OCI-LY3 (cell line): ENCODE data around the gene CFAP44.

Source experiments
- H2AFZ ChIP-seq: fragments of 200-600, 300-600 bp; shearing (Covaris generic); 2 replicates; pipeline ENCODE4 v1.6.0; 2014; ENCODE audit warnings: antibody characterized with exemption, low read depth, low read length
- H3K27ac ChIP-seq: fragments of 200-600, 300-600 bp; sonication (generic); 2 replicates; pipeline ENCODE4 v1.5.1; 2014; ENCODE audit warnings: mild to moderate bottlenecking, low read length, moderate library complexity, mixed read lengths
- H3K27me3 ChIP-seq: fragments of 200-600, 300-600 bp; sonication (generic); 2 replicates; pipeline ENCODE4 v1.6.1; 2014; ENCODE audit warnings: low read depth, low read length, mixed read lengths
- H3K36me3 ChIP-seq: fragments of 200-600, 300-600 bp; sonication (generic); replicated peaks from 2 replicates; pipeline ENCODE3; 2014; ENCODE audit warnings: low read depth, low read length, mixed read lengths
- H3K4me1 ChIP-seq: fragments of 300-600, 200-600 bp; sonication (generic); 2 replicates; pipeline ENCODE4 v1.6.1; 2014; ENCODE audit warnings: low read length, mixed read lengths
- H3K4me2 ChIP-seq: fragments of 200-600, 300-600 bp; sonication (generic); 2 replicates; pipeline ENCODE4 v1.6.1; 2014; ENCODE audit warnings: low read length, mixed read lengths
- H3K4me3 ChIP-seq: fragments of 300-600, 200-600 bp; sonication (generic); 2 replicates; pipeline ENCODE4 v1.5.1; 2014; ENCODE audit warnings: antibody characterized with exemption, mild to moderate bottlenecking, low read length, moderate library complexity
- H3K79me2 ChIP-seq: fragments of 300-600, 200-600 bp; shearing (Covaris generic); 2 replicates; pipeline ENCODE4 v1.6.1; 2014; ENCODE audit warnings: mild to moderate bottlenecking, low read length, mixed read lengths
- H3K9ac ChIP-seq: fragments of 300-600, 200-600 bp; shearing (Covaris generic); 2 replicates; pipeline ENCODE4 v1.6.0; 2014; ENCODE audit warnings: mild to moderate bottlenecking, low read length, moderate library complexity
- H3K9me3 ChIP-seq: fragments of 200-600, 300-600 bp; shearing (Covaris generic); 2 replicates; pipeline ENCODE4 v1.6.1; 2014; ENCODE audit warnings: low read length, mixed read lengths; ENCODE audit not compliant: insufficient read depth
- H4K20me1 ChIP-seq: fragments of 200-600, 300-600 bp; sonication (generic); 2 replicates; pipeline ENCODE4 v1.6.1; 2016; ENCODE audit warnings: low read length, mixed read lengths; ENCODE audit not compliant: insufficient read depth
- CTCF ChIP-seq: fragments of 200-600, 300-600 bp; sonication (generic); IDR thresholded peaks from 2 replicates; pipeline ENCODE4 v1.5.1; 2014; ENCODE audit warnings: antibody characterized with exemption, low read length, low read depth
- EZH2phosphoT487 ChIP-seq: fragments of 200-600 bp; shearing (Covaris generic); IDR thresholded peaks from 2 replicates; pipeline ENCODE4 v1.6.1; 2018; ENCODE audit warnings: antibody characterized with exemption, mixed run types, low read depth

CFAP44 gene

GRCh38 chr3:113421082-113421481 lies 20.2 kb downstream of the CFAP44 start:
- Histone ChIP-seq H3K79me2 (no peaks in the 10 kb centered on the region), H3K4me3 (no peak overlapping the region), H3K9me3 (peaks cover 12% of the 10 kb centered on the region; the same call in 1 of the 2 replicates), H3K4me1 (peaks cover 7% of the 10 kb centered on the region), H4K20me1 (no peaks in the 10 kb centered on the region), H3K27me3 (no peaks in the 10 kb centered on the region), H3K27ac (no peak overlapping the region), H3K4me2 (no peak overlapping the region), H2AFZ (no peak overlapping the region), H3K36me3 (peaks cover 37% of the 10 kb centered on the region), H3K9ac (no peak overlapping the region)
- TF ChIP-seq CTCF (no peak), EZH2phosphoT487 (no peak)

- Histone ChIP-seq H3K9me3 (no peaks in the 10 kb centered on the region), H3K9ac (no peak overlapping the region), H3K36me3 (no peaks in the 10 kb centered on the region), H3K27ac (no peak overlapping the region), H3K4me2 (no peak overlapping the region), H3K4me1 (peaks cover 10% of the 10 kb centered on the region), H3K79me2 (no peaks in the 10 kb centered on the region), H3K4me3 (no peak overlapping the region), H3K27me3 (no peaks in the 10 kb centered on the region), H2AFZ (no peak overlapping the region), H4K20me1 (no peaks in the 10 kb centered on the region)
- TF ChIP-seq EZH2phosphoT487 (no peak), CTCF (no peak)
Observed at GRCh38 chr3:113409676-113410075, 31.6 kb downstream of the CFAP44 start.

- H3K27ac ChIP-seq, result no peak overlapping the region
- H3K27me3 ChIP-seq, result no peaks in the 10 kb centered on the region
- H3K4me2 ChIP-seq, result no peak overlapping the region
- no peak overlapping the region for H2AFZ ChIP-seq
- no peak overlapping the region for H3K9ac ChIP-seq
- H3K79me2 ChIP-seq, result no peaks in the 10 kb centered on the region
- H3K9me3 ChIP-seq, result no peaks in the 10 kb centered on the region
- peaks cover 10% of the 10 kb centered on the region for H3K4me1 ChIP-seq
- no peak overlapping the region for H3K4me3 ChIP-seq
- H3K36me3 ChIP-seq, result peaks cover 4% of the 10 kb centered on the region
- no peaks in the 10 kb centered on the region for H4K20me1 ChIP-seq
- no peak for TF ChIP-seq CTCF
Observed at GRCh38 chr3:113405180-113405579, 36.1 kb downstream of the CFAP44 start.

- TF ChIP-seq EZH2phosphoT487, result no peak
- no peak for TF ChIP-seq CTCF
- no peaks in the 10 kb centered on the region for H4K20me1 ChIP-seq
- H2AFZ ChIP-seq, result no peak overlapping the region
- H3K4me2 ChIP-seq, result no peak overlapping the region
- no peak overlapping the region for H3K4me3 ChIP-seq
- H3K27ac ChIP-seq, result no peak overlapping the region
- H3K9ac ChIP-seq, result no peak overlapping the region
- H3K4me1 ChIP-seq, result peaks cover 10% of the 10 kb centered on the region
- H3K9me3 ChIP-seq, result no peaks in the 10 kb centered on the region
- H3K27me3 ChIP-seq, result no peaks in the 10 kb centered on the region
- H3K79me2 ChIP-seq, result no peaks in the 10 kb centered on the region
- peaks cover 4% of the 10 kb centered on the region for H3K36me3 ChIP-seq
Observed at GRCh38 chr3:113404637-113405036, 36.7 kb downstream of the CFAP44 start.
